HepG2 (cell line): Measurements from ENCODE around the gene PNPLA2. TPM values are rescaled to one million over a fixed set of nuclear protein-coding genes. Genes with fewer than 3 reads are reported as not detected.

Experiments used
- ATF1 ChIP-seq: IDR thresholded peaks from 2 replicates; pipeline ENCODE4 v1.6.1; 2016; ENCODE audit warnings: mild to moderate bottlenecking, control low read depth
- ATM ChIP-seq: fragments of 450-650 bp; IDR thresholded peaks from 2 replicates; pipeline ENCODE4 v1.7.1; 2017; ENCODE audit warnings: mild to moderate bottlenecking, borderline replicate concordance
- BRD4 ChIP-seq: sonication (generic); formaldehyde crosslinking; IDR thresholded peaks from 2 replicates; pipeline ENCODE4 v1.4.0; 2020; ENCODE audit warnings: missing genetic modification reagents
- CREM ChIP-seq, 2 experiments: sonication (generic) in 1 of 2; formaldehyde crosslinking in 1 of 2; IDR thresholded peaks; 2 replicates each; pipeline versions ENCODE4 v1.4.0 to v1.6.1; 2016 to 2020; ENCODE audit warnings: antibody characterized with exemption in 1 of 2, mild to moderate bottlenecking in 1 of 2, missing genetic modification reagents in 1 of 2
- GZF1 ChIP-seq: sonication (generic); formaldehyde crosslinking; IDR thresholded peaks from 2 replicates; pipeline ENCODE4 v1.5.1; 2020; ENCODE audit warnings: mild to moderate bottlenecking, missing genetic modification reagents
- KAT8 ChIP-seq: IDR thresholded peaks from 2 replicates; pipeline ENCODE4 v1.6.1; 2016; ENCODE audit warnings: missing genetic modification reagents, missing compliant biosample characterization
- KDM4B ChIP-seq: sonication (generic); formaldehyde crosslinking; IDR thresholded peaks from 2 replicates; pipeline ENCODE4 v1.4.0; 2020; ENCODE audit warnings: missing genetic modification reagents
- MLLT10 ChIP-seq: sonication (generic); formaldehyde crosslinking; IDR thresholded peaks from 2 replicates; pipeline ENCODE4 v1.4.0; 2020; ENCODE audit warnings: missing genetic modification reagents
- POLR2G ChIP-seq: fragments of 200-400 bp; formaldehyde crosslinking; IDR thresholded peaks from 2 replicates; pipeline ENCODE4 v1.6.1; 2018; ENCODE audit warnings: mild to moderate bottlenecking, low read depth, low read length, moderate library complexity
- RELA ChIP-seq: sonication (generic); formaldehyde crosslinking; IDR thresholded peaks from 2 replicates; pipeline ENCODE4 v1.4.0; 2020; ENCODE audit warnings: missing genetic modification reagents
- SAP130 ChIP-seq: IDR thresholded peaks from 2 replicates; pipeline ENCODE4 v1.6.1; 2016; ENCODE audit warnings: low read depth
- SP4 ChIP-seq: sonication (generic); formaldehyde crosslinking; IDR thresholded peaks from 2 replicates; pipeline ENCODE4 v1.8.1; 2023; ENCODE audit warnings: mild to moderate bottlenecking, missing genetic modification reagents
- TCF7L2 ChIP-seq: IDR thresholded peaks from 2 replicates; pipeline ENCODE4 v1.6.1; 2011; ENCODE audit warnings: mild to moderate bottlenecking, low read depth, low read length, moderate library complexity
- TFAP4 ChIP-seq: sonication (generic); IDR thresholded peaks from 2 replicates; pipeline ENCODE4 v1.6.1; 2016; ENCODE audit warnings: low read depth, borderline replicate concordance
- ZBTB7B ChIP-seq: sonication (generic); formaldehyde crosslinking; IDR thresholded peaks from 2 replicates; pipeline ENCODE4 v1.4.0; 2020; ENCODE audit warnings: missing genetic modification reagents
- ZNF275 ChIP-seq: sonication (generic); formaldehyde crosslinking; IDR thresholded peaks from 2 replicates; pipeline ENCODE4 v1.8.0; 2022; ENCODE audit warnings: missing genetic modification reagents, mild to moderate bottlenecking, inconsistent platforms, borderline replicate concordance
- ZNF501 ChIP-seq: sonication (generic); formaldehyde crosslinking; IDR thresholded peaks from 2 replicates; pipeline ENCODE4 v1.5.1; 2020; ENCODE audit warnings: mild to moderate bottlenecking, moderate library complexity, missing genetic modification reagents
- ZNF605 ChIP-seq: sonication (generic); formaldehyde crosslinking; IDR thresholded peaks from 2 replicates; pipeline ENCODE4 v1.8.0; 2022; ENCODE audit warnings: mild to moderate bottlenecking, missing genetic modification reagents
- ZNF644 ChIP-seq: IDR thresholded peaks from 2 replicates; pipeline ENCODE4 v1.6.1; 2016; ENCODE audit warnings: low read depth
- ZSCAN25 ChIP-seq: sonication (generic); formaldehyde crosslinking; IDR thresholded peaks from 2 replicates; pipeline ENCODE4 v1.8.0; 2022; ENCODE audit warnings: mild to moderate bottlenecking, missing genetic modification reagents
- polyA plus RNA-seq, 8 experiments: library from polyadenylated mRNA; depleted of rRNA in 3 of 8; stranded (reverse) in 7 of 8; unstranded in 1 of 8; fragments of >200 nt; fragmentation: Illumina TruSeq in 4 of 8; extraction: Trizol in 4 of 8; gene quantifications; 2 replicates each; pipeline versions ENCODE4 v1.2.1 to v1.2.3, GENCODE V29; 2011 to 2016; ENCODE audit warnings: low read depth in 4 of 8, missing spikeins in 1 of 8, mixed read lengths in 1 of 8; ENCODE audit not compliant: insufficient read depth in 1 of 8
- total RNA-seq, 5 experiments: library from RNA; depleted of rRNA; stranded (reverse); fragments of >200 nt; fragmentation: Illumina TruSeq; extraction: Trizol; gene quantifications; 2 replicates each; pipeline ENCODE4 v1.2.3, GENCODE V29; 2016; ENCODE audit warnings: low read depth in 1 of 5
- TF ChIP-seq, protein P1 (sequence below): sonication (generic); formaldehyde crosslinking; IDR thresholded peaks from 2 replicates; pipeline ENCODE4 v1.5.1; 2020; ENCODE audit warnings: mild to moderate bottlenecking, missing genetic modification reagents, borderline replicate concordance
- TF ChIP-seq, protein P2 (sequence below): sonication (generic); formaldehyde crosslinking; IDR thresholded peaks from 2 replicates; pipeline ENCODE4 v1.9.0; 2021; ENCODE audit warnings: missing genetic modification reagents, mild to moderate bottlenecking, borderline replicate concordance

The PNPLA2 gene
- total and polyA plus RNA-seq, 2 of the 13 experiments (the other 11 are each of a cell fraction or from before 2014, with no cell fraction given): 10.5 to 43.2 TPM

DNA sequence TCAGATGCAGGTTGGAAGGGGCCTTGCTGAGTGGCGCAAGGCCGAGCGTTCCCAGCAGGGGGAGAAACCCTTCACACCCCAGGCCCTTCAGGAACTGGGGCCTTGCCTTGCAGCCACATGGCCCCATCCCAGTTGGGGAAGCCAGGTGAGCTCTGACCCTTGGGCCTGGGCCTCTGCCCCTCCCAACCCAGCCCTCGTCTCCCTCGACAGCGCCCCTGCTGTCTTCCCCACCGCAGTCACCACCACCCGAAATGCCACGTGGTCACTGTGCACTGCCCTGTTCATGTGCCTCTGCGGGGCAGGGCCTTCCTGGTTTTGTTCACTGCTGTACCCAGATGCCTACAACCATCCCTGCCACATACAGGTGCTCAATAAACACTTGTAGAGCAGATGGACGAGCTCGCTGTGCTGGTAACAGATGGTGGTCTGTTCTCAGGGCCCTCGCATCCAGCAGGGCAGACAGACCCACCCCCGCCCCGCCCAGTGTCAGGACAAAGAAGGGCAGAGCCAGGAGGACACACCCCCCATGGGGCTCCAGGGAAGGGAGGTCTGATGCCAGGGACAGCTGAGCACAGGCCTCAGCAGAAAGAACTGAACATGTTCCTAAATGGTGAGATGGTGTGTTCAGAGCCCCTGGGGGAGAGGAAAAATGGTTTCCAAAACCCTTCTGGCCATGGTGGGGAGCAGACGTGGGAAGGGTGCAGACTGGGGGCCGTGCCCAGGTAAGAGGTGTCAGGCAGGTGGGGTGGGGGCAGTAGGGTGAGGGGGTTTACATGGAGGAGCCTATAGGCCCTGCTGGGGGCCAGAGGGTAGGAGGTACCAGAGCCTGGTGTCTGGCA is 19.9 kb downstream of the PNPLA2 start (continued):
- TF ChIP-seq KDM4B (CRISPR knock-in tag) (no peak), POLR2G (peak; percentile 48), ZNF275 (CRISPR knock-in tag) (no peak), ZNF501 (CRISPR knock-in tag) (no peak), KAT8 (CRISPR knock-in tag) (peak; percentile 45; the same call in 1 of the 2 replicates), MLLT10 (CRISPR knock-in tag) (no peak), ATM (no peak), SP4 (CRISPR knock-in tag) (peak; percentile 74), RELA (CRISPR knock-in tag) (no peak), TFAP4 (peak; percentile 76; the same call in 1 of the 2 replicates), ZNF644 (peak; percentile 66; the same call in 1 of the 2 replicates), ATF1 (CRISPR knock-in tag) (no peak), ZNF605 (CRISPR knock-in tag) (peak; percentile 39; the same call in 1 of the 2 replicates), TCF7L2 (no peak), ZBTB7B (CRISPR knock-in tag) (peak; percentile 73; the same call in 1 of the 2 replicates), BRD4 (CRISPR knock-in tag) (no peak), GZF1 (CRISPR knock-in tag) (0 out of 2 replicates have a peak, but pooled peaks have one; percentile 41), SAP130 (peak; percentile 95), CREM (IDR thresholded peaks at IDR 0.05) (no peak), CREM (CRISPR knock-in tag; IDR thresholded peaks at IDR 0.05) (no peak), ZSCAN25 (CRISPR knock-in tag) (no peak)
- TF ChIP-seq, protein P1, sequence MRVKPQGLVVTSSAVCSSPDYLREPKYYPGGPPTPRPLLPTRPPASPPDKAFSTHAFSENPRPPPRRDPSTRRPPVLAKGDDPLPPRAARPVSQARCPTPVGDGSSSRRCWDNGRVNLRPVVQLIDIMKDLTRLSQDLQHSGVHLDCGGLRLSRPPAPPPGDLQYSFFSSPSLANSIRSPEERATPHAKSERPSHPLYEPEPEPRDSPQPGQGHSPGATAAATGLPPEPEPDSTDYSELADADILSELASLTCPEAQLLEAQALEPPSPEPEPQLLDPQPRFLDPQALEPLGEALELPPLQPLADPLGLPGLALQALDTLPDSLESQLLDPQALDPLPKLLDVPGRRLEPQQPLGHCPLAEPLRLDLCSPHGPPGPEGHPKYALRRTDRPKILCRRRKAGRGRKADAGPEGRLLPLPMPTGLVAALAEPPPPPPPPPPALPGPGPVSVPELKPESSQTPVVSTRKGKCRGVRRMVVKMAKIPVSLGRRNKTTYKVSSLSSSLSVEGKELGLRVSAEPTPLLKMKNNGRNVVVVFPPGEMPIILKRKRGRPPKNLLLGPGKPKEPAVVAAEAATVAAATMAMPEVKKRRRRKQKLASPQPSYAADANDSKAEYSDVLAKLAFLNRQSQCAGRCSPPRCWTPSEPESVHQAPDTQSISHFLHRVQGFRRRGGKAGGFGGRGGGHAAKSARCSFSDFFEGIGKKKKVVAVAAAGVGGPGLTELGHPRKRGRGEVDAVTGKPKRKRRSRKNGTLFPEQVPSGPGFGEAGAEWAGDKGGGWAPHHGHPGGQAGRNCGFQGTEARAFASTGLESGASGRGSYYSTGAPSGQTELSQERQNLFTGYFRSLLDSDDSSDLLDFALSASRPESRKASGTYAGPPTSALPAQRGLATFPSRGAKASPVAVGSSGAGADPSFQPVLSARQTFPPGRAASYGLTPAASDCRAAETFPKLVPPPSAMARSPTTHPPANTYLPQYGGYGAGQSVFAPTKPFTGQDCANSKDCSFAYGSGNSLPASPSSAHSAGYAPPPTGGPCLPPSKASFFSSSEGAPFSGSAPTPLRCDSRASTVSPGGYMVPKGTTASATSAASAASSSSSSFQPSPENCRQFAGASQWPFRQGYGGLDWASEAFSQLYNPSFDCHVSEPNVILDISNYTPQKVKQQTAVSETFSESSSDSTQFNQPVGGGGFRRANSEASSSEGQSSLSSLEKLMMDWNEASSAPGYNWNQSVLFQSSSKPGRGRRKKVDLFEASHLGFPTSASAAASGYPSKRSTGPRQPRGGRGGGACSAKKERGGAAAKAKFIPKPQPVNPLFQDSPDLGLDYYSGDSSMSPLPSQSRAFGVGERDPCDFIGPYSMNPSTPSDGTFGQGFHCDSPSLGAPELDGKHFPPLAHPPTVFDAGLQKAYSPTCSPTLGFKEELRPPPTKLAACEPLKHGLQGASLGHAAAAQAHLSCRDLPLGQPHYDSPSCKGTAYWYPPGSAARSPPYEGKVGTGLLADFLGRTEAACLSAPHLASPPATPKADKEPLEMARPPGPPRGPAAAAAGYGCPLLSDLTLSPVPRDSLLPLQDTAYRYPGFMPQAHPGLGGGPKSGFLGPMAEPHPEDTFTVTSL (CRISPR knock-in tag): no peak
- TF ChIP-seq, protein P2, sequence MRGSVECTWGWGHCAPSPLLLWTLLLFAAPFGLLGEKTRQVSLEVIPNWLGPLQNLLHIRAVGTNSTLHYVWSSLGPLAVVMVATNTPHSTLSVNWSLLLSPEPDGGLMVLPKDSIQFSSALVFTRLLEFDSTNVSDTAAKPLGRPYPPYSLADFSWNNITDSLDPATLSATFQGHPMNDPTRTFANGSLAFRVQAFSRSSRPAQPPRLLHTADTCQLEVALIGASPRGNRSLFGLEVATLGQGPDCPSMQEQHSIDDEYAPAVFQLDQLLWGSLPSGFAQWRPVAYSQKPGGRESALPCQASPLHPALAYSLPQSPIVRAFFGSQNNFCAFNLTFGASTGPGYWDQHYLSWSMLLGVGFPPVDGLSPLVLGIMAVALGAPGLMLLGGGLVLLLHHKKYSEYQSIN (CRISPR knock-in tag): no peak
